Body of pancreas (tissue), 4 donors: ENCODE measurements around the gene DCAF10. TPM values are rescaled to one million over a fixed set of nuclear protein-coding genes. Genes with fewer than 3 reads are reported as not detected.
A peak's percentile ranks its signal among the peaks of the same experiment; 100 is the strongest.
"Not testable (repeated sequence)": the region's sequence is repeated elsewhere in the genome, so short reads cannot be mapped to it uniquely, and the experiment has no call there.

Experiments used
- ATAC-seq: fragments of 150-250 bp; one replicate; pipeline ENCODE4 v1.9.1; 2016
- DNase-seq, 4 donors: peaks; one replicate each; pipeline ENCODE4 v3.0.0-alpha.2; 2019
- H3K27ac ChIP-seq, 4 donors: fragments of 200-600 bp; sonication (generic); 1 replicate in 3 of 4; 2 replicates in 1 of 4; pipeline versions ENCODE4 v1.5.1 to v1.6.1; 2016 to 2019; ENCODE audit warnings: mild to moderate bottlenecking in 1 of 4, mixed read lengths in 1 of 4, moderate library complexity in 1 of 4
- H3K27me3 ChIP-seq, 2 donors: fragments of 200-600 bp; sonication (generic); one replicate each; pipeline ENCODE4 v1.6.0; 2016; ENCODE audit warnings: mild to moderate bottlenecking in 1 of 2
- H3K36me3 ChIP-seq, 2 donors: fragments of 200-600 bp; sonication (generic); replicated peaks in 1 of 2; 2 replicates each; pipeline ENCODE4 v1.5.1; 2016; ENCODE audit warnings: low read depth in 2 of 2; ENCODE audit not compliant: insufficient read depth in 1 of 2
- H3K4me1 ChIP-seq: fragments of 200-600 bp; sonication (generic); one replicate; pipeline ENCODE4 v1.6.0; 2016
- H3K4me3 ChIP-seq, 2 donors: fragments of 200-600 bp; sonication (generic); 1 replicate in 1 of 2; 2 replicates in 1 of 2; pipeline ENCODE4 v1.5.1; 2016 to 2019
- H3K9me3 ChIP-seq, 3 donors: fragments of 200-600 bp; sonication (generic); 1 replicate in 2 of 3; 2 replicates in 1 of 3; pipeline ENCODE4 v1.5.1; 2016
- CTCF ChIP-seq, 7 experiments: fragments of 450-650 bp in 4 of 7; fragments of 200-600 bp in 3 of 7; sonication (generic) in 3 of 7; IDR thresholded peaks; one replicate each; pipeline ENCODE4 v1.5.1; 2016 to 2019; ENCODE audit warnings: antibody characterized with exemption in 7 of 7
- POLR2A ChIP-seq, 3 donors: fragments of 450-650 bp; IDR thresholded peaks; one replicate each; pipeline ENCODE4 v1.6.1; 2016; ENCODE audit warnings: antibody characterized with exemption in 3 of 3, mild to moderate bottlenecking in 2 of 3
- WGBS, 2 donors: methylation state at CpG; one replicate each; pipeline ENCODE4 v1.1.5; 2017; 5-methylcytosine and 5-hydroxymethylcytosine counted together
- intact Hi-C: fragments of 100-400 bp; cut with DNase I; formaldehyde crosslinking; loops from one replicate; pipeline ENCODE4 v1.15.1; 2023
- total RNA-seq, 2 donors: library from RNA; depleted of rRNA; stranded (reverse); fragments of >200 nt; gene quantifications; one replicate each; pipeline ENCODE4 v1.1.0, GENCODE V29; 2016

The DCAF10 gene
- total RNA-seq, 2 donors from 2014 or later = 12.7 to 14.5 TPM

GRCh38 chr9:37818849-37819248 is 18.3 kb downstream of the DCAF10 start:
- H3K4me1 ChIP-seq = peaks cover 11% of the 10 kb centered on the region
- H3K27me3 ChIP-seq = no peaks in the 10 kb centered on the region
- no peak overlapping the region for H3K4me3 ChIP-seq
- peaks cover 0 to 5% of the 10 kb centered on the region in 2 donors for H3K36me3 ChIP-seq
- no peaks in the 10 kb centered on the region for H3K9me3 ChIP-seq
- ATAC-seq = no peak
- intact Hi-C loops = no loop called here
- WGBS, 2 donors = 26% methylated on average over 2 of the region's 2 CpGs
- no peak overlapping the region for H3K27ac ChIP-seq
- no peak for DNase-seq
- no peak for TF ChIP-seq CTCF (IDR thresholded peaks at IDR 0.05)

- H3K27me3 ChIP-seq = no peaks in the 10 kb centered on the region
- no peaks in the 10 kb centered on the region for H3K9me3 ChIP-seq
- ATAC-seq (no peak), DNase-seq (no peak)
- H3K4me3 ChIP-seq = no peak overlapping the region
- no peak overlapping the region for H3K27ac ChIP-seq
- H3K36me3 ChIP-seq = peaks cover 0 to 5% of the 10 kb centered on the region in 2 donors
- WGBS, 2 donors = 87 to 91% methylated on average over 5 of the region's 5 CpGs
- intact Hi-C loops = no loop called here
- TF ChIP-seq POLR2A (IDR thresholded peaks at IDR 0.05) (no peak), CTCF (IDR thresholded peaks at IDR 0.05) (no peak)
- H3K4me1 ChIP-seq = peaks cover 11% of the 10 kb centered on the region
These were observed 19.5 kb downstream of the DCAF10 start for GRCh38 chr9:37820142-37820541.

- H3K27me3 ChIP-seq, H3K27ac ChIP-seq, H3K4me3 ChIP-seq, H3K36me3 ChIP-seq, ATAC-seq, intact Hi-C loops, H3K9me3 ChIP-seq, DNase-seq: not testable (repeated sequence)
- H3K4me1 ChIP-seq = peaks cover 27% of the 10 kb centered on the region
- 89 to 95% methylated on average over 2 of the region's 2 CpGs for WGBS, 2 donors
These were observed 24.6 kb downstream of the DCAF10 start for GRCh38 chr9:37825174-37825573.

- peaks cover 31% of the 10 kb centered on the region for H3K4me1 ChIP-seq
- peak overlapping the region in 3 of 4 donors; percentile 58 to 77 (median 68) for H3K27ac ChIP-seq
- no peaks in the 10 kb centered on the region for H3K27me3 ChIP-seq
- H3K4me3 ChIP-seq = no peak overlapping the region
- no peak for TF ChIP-seq POLR2A (IDR thresholded peaks at IDR 0.05)
- no peak for TF ChIP-seq CTCF (IDR thresholded peaks at IDR 0.05)
- WGBS, 2 donors = 73 to 77% methylated on average over 3 to 4 of the region's 4 CpGs
- peak; percentile 68 to 87 (median 78) for DNase-seq
- intact Hi-C loops = no loop called here
- peak; percentile 95 for ATAC-seq
- H3K36me3 ChIP-seq = no peaks in the 10 kb centered on the region
- no peaks in the 10 kb centered on the region for H3K9me3 ChIP-seq
These were observed 27.0 kb downstream of the DCAF10 start for GRCh38 chr9:37827483-37828165.

- no peak overlapping the region for H3K27ac ChIP-seq
- 92 to 94% methylated on average over 13 of the region's 13 CpGs for WGBS, 2 donors
- intact Hi-C loops = no loop called here
- ATAC-seq (no peak), DNase-seq (no peak)
- H3K4me3 ChIP-seq = no peak overlapping the region
- H3K9me3 ChIP-seq = no peaks in the 10 kb centered on the region
- H3K27me3 ChIP-seq = no peaks in the 10 kb centered on the region
- TF ChIP-seq POLR2A (IDR thresholded peaks at IDR 0.05) (no peak), CTCF (IDR thresholded peaks at IDR 0.05) (no peak)
- H3K4me1 ChIP-seq = peaks cover 1% of the 10 kb centered on the region
- H3K36me3 ChIP-seq = no peaks in the 10 kb centered on the region
These were observed 35.2 kb downstream of the DCAF10 start for GRCh38 chr9:37835821-37836220.
